ENCODE measurements around the gene ANGPTL2.

DNA sequence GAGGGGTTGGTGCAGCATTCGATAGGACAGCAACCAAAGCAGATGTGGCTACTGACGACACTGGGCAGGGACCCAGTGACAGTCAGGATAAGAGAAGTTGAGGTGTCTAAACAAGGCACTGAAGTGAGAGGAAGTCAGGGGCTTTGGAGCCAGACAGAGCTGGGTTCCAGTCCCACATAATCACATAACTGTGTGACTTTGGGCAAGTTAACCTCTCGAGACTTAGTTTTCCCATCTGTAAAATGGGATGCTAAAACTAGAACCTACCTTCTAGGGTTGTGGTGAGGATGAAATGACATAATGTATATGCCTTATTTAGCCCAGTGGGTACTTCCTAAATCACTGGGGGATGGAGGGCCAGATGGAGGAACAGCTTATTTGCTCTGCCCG, 3.1 kb downstream of the ANGPTL2 start:
- no peak for TF ChIP-seq YY1 (IDR thresholded peaks at IDR 0.05; ENCODE audit: low read depth)
- TF ChIP-seq TAF1 (IDR thresholded peaks at IDR 0.05; ENCODE audit: low read depth) = no peak
- TF ChIP-seq, protein P1, sequence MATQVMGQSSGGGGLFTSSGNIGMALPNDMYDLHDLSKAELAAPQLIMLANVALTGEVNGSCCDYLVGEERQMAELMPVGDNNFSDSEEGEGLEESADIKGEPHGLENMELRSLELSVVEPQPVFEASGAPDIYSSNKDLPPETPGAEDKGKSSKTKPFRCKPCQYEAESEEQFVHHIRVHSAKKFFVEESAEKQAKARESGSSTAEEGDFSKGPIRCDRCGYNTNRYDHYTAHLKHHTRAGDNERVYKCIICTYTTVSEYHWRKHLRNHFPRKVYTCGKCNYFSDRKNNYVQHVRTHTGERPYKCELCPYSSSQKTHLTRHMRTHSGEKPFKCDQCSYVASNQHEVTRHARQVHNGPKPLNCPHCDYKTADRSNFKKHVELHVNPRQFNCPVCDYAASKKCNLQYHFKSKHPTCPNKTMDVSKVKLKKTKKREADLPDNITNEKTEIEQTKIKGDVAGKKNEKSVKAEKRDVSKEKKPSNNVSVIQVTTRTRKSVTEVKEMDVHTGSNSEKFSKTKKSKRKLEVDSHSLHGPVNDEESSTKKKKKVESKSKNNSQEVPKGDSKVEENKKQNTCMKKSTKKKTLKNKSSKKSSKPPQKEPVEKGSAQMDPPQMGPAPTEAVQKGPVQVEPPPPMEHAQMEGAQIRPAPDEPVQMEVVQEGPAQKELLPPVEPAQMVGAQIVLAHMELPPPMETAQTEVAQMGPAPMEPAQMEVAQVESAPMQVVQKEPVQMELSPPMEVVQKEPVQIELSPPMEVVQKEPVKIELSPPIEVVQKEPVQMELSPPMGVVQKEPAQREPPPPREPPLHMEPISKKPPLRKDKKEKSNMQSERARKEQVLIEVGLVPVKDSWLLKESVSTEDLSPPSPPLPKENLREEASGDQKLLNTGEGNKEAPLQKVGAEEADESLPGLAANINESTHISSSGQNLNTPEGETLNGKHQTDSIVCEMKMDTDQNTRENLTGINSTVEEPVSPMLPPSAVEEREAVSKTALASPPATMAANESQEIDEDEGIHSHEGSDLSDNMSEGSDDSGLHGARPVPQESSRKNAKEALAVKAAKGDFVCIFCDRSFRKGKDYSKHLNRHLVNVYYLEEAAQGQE (IDR thresholded peaks at IDR 0.05; ENCODE audit: low read depth) = no peak
- TF ChIP-seq, protein P2, sequence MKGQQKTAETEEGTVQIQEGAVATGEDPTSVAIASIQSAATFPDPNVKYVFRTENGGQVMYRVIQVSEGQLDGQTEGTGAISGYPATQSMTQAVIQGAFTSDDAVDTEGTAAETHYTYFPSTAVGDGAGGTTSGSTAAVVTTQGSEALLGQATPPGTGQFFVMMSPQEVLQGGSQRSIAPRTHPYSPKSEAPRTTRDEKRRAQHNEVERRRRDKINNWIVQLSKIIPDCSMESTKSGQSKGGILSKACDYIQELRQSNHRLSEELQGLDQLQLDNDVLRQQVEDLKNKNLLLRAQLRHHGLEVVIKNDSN (IDR thresholded peaks at IDR 0.05) = no peak
- TF ChIP-seq, protein P3, sequence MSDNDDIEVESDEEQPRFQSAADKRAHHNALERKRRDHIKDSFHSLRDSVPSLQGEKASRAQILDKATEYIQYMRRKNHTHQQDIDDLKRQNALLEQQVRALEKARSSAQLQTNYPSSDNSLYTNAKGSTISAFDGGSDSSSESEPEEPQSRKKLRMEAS (IDR thresholded peaks at IDR 0.05) = no peak
- TF ChIP-seq EP300 (IDR thresholded peaks at IDR 0.05; ENCODE audit: borderline replicate concordance) = no peak
- TF ChIP-seq ZBTB7A (IDR thresholded peaks at IDR 0.05; ENCODE audit: low read depth) = no peak
- no peak for TF ChIP-seq CEBPB (IDR thresholded peaks at IDR 0.05)
- no peak for TF ChIP-seq RAD21 (IDR thresholded peaks at IDR 0.05; ENCODE audit: low read depth)
- no peak for TF ChIP-seq NFIC (IDR thresholded peaks at IDR 0.05)
- no peak for TF ChIP-seq FOXM1 (IDR thresholded peaks at IDR 0.05; ENCODE audit: borderline replicate concordance, low read depth)

Data from Ishikawa (cell line).